Measurements from ENCODE around the gene PRPF8.
"Not testable (repeated sequence)": the region's sequence is repeated elsewhere in the genome, so short reads cannot be mapped to it uniquely, and the experiment has no call there.

PRPF8 gene

DNA sequence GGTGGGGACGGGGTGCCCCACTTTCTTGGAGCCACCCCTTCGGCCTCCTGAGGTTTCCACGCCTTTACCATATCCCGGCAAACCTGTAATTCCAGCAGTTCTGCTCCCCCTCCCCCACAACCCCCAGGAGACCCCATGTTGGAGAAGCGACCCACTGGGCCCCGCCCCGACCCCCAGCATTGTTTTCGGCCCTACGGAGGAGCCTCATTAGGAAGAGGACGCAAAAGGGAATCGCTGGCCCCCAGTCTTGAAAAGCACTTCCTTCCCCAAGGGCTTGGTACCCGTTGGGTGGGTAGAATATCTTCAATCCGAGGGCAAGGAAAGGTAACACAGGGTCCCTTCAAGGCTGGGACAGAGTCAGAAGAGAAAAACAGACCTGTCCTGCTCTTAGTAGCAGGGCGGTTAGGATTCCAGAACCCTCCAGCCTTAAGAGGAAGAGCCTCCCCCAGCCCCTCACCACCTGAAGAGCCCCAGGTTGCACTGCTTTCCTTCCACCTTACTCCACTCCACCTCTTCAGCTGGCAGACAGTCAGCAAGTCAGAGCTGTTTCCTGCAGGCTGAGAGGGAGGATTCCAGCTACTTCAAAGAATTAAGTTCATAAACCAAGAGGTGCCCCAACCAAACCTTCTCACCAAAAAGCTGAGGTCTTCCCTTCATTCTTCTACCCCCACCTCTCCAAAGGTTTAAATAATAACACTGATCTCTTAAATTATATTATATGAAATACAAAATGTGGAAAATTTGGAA is 26.3 kb upstream of the PRPF8 start:
- DNase-seq (ENCODE audit: low read depth) = peak; percentile 46
- H3K4me3 ChIP-seq (ENCODE audit: low read length) = peak overlapping the region; percentile 58
- TF ChIP-seq, protein P1, sequence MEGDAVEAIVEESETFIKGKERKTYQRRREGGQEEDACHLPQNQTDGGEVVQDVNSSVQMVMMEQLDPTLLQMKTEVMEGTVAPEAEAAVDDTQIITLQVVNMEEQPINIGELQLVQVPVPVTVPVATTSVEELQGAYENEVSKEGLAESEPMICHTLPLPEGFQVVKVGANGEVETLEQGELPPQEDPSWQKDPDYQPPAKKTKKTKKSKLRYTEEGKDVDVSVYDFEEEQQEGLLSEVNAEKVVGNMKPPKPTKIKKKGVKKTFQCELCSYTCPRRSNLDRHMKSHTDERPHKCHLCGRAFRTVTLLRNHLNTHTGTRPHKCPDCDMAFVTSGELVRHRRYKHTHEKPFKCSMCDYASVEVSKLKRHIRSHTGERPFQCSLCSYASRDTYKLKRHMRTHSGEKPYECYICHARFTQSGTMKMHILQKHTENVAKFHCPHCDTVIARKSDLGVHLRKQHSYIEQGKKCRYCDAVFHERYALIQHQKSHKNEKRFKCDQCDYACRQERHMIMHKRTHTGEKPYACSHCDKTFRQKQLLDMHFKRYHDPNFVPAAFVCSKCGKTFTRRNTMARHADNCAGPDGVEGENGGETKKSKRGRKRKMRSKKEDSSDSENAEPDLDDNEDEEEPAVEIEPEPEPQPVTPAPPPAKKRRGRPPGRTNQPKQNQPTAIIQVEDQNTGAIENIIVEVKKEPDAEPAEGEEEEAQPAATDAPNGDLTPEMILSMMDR (conservative IDR thresholded peaks at IDR 0.05; ENCODE audit: low read length) = no peak

- DNase-seq (ENCODE audit: low read depth) = peak; percentile 77
- peak within 1 kb of the TSS; percentile 58 for H3K4me3 ChIP-seq (ENCODE audit: low read length)
- TF ChIP-seq, protein P1 (conservative IDR thresholded peaks at IDR 0.05; ENCODE audit: low read length) = no peak
Observed at GRCh38 chr17:1709971-1710806, 25.5 kb upstream of the PRPF8 start, which contains the start of gene TLCD2. TSS of gene TLCD2 (minus strand) at chr17:1710377. CDS start at chr17:1710242, 135 bp downstream.

DNA sequence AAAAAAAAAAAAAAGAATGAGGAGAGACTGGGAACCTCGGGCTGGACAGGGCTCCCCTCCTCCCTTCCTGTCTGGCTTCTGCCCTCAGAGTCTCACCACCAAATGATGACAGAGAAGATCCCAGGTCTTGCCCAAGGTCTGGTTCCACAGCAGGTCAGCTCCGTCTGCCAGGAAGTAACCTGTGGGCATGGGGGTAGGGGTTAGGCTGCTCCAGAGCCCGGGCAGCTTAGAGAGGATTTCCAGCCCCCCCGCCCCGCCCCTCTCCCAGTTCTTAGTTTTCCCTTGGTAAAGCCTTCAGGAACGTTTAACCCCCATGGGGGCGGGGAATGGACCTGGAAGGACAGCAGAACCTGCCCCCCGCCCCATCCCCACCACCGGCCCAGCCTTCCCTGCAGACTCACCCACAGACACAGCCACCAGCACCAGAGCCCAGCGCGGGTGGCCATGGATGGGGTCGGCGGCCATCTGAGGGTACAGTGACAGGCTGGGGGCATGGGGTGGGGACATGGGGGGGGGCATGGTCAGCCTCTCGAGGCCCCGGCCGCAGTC is 24.8 kb upstream of the PRPF8 start:
- H3K4me3 ChIP-seq (ENCODE audit: low read length) = peak overlapping the region; percentile 58
- TF ChIP-seq, protein P1 (conservative IDR thresholded peaks at IDR 0.05; ENCODE audit: low read length) = no peak
- peak; percentile 67 for DNase-seq (ENCODE audit: low read depth)

DNA sequence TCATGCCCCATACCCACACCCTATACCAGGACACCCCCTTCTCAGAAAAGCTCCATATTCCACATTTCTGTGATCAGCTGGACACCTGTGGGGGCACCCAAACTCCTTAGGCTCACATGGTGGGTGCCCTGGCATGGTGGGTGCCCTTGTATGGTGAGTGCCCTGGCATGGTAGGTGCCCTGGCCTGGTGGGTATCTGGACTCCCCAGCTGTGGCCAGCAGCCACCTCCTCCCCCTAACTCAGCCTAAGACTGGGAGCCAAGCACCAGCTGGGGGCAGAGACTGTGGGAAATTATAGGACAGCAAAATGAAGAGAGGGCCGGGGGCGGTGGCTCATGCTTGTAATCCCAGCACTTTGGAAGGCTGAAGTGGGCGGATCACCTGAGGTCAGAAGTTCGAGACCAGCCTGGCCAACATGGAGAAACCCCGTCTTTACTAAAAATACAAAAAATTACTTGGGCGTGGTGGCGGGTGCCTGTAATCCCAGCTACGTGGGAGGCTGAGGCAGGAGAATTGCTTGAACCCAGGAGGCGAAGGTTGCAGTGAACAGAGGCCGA is 24.2 kb upstream of the PRPF8 start:
- not testable (repeated sequence) for DNase-seq (ENCODE audit: low read depth); H3K4me3 ChIP-seq (ENCODE audit: low read length)

GRCh38 chr17:1707107-1707506 is 22.4 kb upstream of the PRPF8 start:
- TF ChIP-seq, protein P1 (conservative IDR thresholded peaks at IDR 0.05; ENCODE audit: low read length) = no peak
- DNase-seq (ENCODE audit: low read depth) = no peak
- no peak overlapping the region for H3K4me3 ChIP-seq (ENCODE audit: low read length)

GRCh38 chr17:1705004-1705403 is 20.3 kb upstream of the PRPF8 start:
- TF ChIP-seq, protein P1 (conservative IDR thresholded peaks at IDR 0.05; ENCODE audit: low read length) = no peak
- no peak overlapping the region for H3K4me3 ChIP-seq (ENCODE audit: low read length)
- no peak for DNase-seq (ENCODE audit: low read depth)

- TF ChIP-seq, protein P1 (conservative IDR thresholded peaks at IDR 0.05; ENCODE audit: low read length) = no peak
- no peak overlapping the region for H3K4me3 ChIP-seq (ENCODE audit: low read length)
- no peak for DNase-seq (ENCODE audit: low read depth)
Observed at GRCh38 chr17:1703063-1703462, 18.4 kb upstream of the PRPF8 start.

- not testable (repeated sequence) for DNase-seq (ENCODE audit: low read depth); H3K4me3 ChIP-seq (ENCODE audit: low read length)
Observed at GRCh38 chr17:1699891-1700290, 15.2 kb upstream of the PRPF8 start.
